Hepatocyte (in vitro differentiated cells): ENCODE data around the gene PITPNB. TPM values are rescaled to one million over a fixed set of nuclear protein-coding genes. Genes with fewer than 3 reads are reported as not detected.

Source experiments
- DNase-seq: peaks from one replicate; pipeline ENCODE4 v3.0.0-alpha.2; 2016; ENCODE audit warnings: low spot score
- H2AFZ ChIP-seq: fragments of 200-600 bp; sonication (generic); 2 replicates; pipeline ENCODE4 v1.6.0; 2016; ENCODE audit warnings: antibody characterized with exemption, mild to moderate bottlenecking
- H3K27ac ChIP-seq: fragments of 200-600 bp; sonication (generic); 2 replicates; pipeline ENCODE4 v1.5.1; 2016; ENCODE audit warnings: mild to moderate bottlenecking
- H3K27me3 ChIP-seq: fragments of 200-600 bp; sonication (generic); 2 replicates; pipeline ENCODE4 v1.6.1; 2016
- H3K36me3 ChIP-seq: fragments of 200-600 bp; sonication (generic); replicated peaks from 2 replicates; pipeline ENCODE4 v1.5.1; 2016; ENCODE audit warnings: low read depth; ENCODE audit not compliant: insufficient read depth
- H3K4me1 ChIP-seq: fragments of 200-600 bp; sonication (generic); 2 replicates; pipeline ENCODE4 v1.5.1; 2016; ENCODE audit warnings: mild to moderate bottlenecking, moderate library complexity; ENCODE audit not compliant: insufficient read depth
- H3K4me2 ChIP-seq: fragments of 200-600 bp; sonication (generic); 2 replicates; pipeline ENCODE4 v1.6.0; 2016
- H3K4me3 ChIP-seq: fragments of 200-600 bp; sonication (generic); 2 replicates; pipeline ENCODE4 v1.5.1; 2016; ENCODE audit warnings: mild to moderate bottlenecking
- H3K79me2 ChIP-seq: fragments of 200-600 bp; sonication (generic); 2 replicates; pipeline ENCODE4 v1.6.0; 2017; ENCODE audit warnings: mild to moderate bottlenecking
- H3K9me2 ChIP-seq: fragments of 200-600 bp; sonication (generic); replicated peaks from 2 replicates; pipeline ENCODE4 v1.6.0; 2017; ENCODE audit warnings: mild to moderate bottlenecking; ENCODE audit not compliant: insufficient read depth
- H3K9me3 ChIP-seq: fragments of 200-600 bp; sonication (generic); 2 replicates; pipeline ENCODE4 v1.5.1; 2016; ENCODE audit warnings: low read depth, mild to moderate bottlenecking
- H4K20me1 ChIP-seq: fragments of 200-600 bp; sonication (generic); 2 replicates; pipeline ENCODE4 v1.6.0; 2016; ENCODE audit warnings: mild to moderate bottlenecking; ENCODE audit not compliant: insufficient read depth, poor library complexity, severe bottlenecking
- EZH2 ChIP-seq: fragments of 200-600 bp; sonication (generic); IDR thresholded peaks from 2 replicates; pipeline ENCODE4 v1.6.1; 2016; ENCODE audit warnings: antibody characterized with exemption, mild to moderate bottlenecking, borderline replicate concordance
- EZH2phosphoT487 ChIP-seq: fragments of 200-600 bp; sonication (generic); IDR thresholded peaks from one replicate; pipeline ENCODE4 v1.6.1; 2018; ENCODE audit warnings: antibody characterized with exemption, mild to moderate bottlenecking, low read depth, moderate library complexity; ENCODE audit not compliant: unreplicated experiment, severe bottlenecking
- WGBS: methylation state at CpG from one replicate; pipeline ENCODE4 v1.1.6; 2016; ENCODE audit warnings: low lambda C conversion rate; ENCODE audit errors: missing lambda C conversion rate; 5-methylcytosine and 5-hydroxymethylcytosine counted together
- polyA plus RNA-seq: library from polyadenylated mRNA; unstranded; fragments of >200 nt; fragmentation: Nextera tagmentation; extraction: Ambion mirVana; gene quantifications from 2 replicates; pipeline ENCODE4 v1.2.1, GENCODE V29; 2016
- total RNA-seq: library from RNA; depleted of rRNA; stranded (reverse); fragments of >200 nt; gene quantifications from 2 replicates; pipeline ENCODE4 v1.2.3, GENCODE V29; 2014
- TF ChIP-seq, protein P1 (sequence below): fragments of 200-600 bp; sonication (generic); IDR thresholded peaks from 2 replicates; pipeline ENCODE4 v1.5.1; 2016; ENCODE audit warnings: antibody characterized with exemption, mild to moderate bottlenecking; ENCODE audit not compliant: poor library complexity

Gene PITPNB
- total and polyA plus RNA-seq, 2 experiments from 2014 or later, result 38.7 to 49.3 TPM

DNA sequence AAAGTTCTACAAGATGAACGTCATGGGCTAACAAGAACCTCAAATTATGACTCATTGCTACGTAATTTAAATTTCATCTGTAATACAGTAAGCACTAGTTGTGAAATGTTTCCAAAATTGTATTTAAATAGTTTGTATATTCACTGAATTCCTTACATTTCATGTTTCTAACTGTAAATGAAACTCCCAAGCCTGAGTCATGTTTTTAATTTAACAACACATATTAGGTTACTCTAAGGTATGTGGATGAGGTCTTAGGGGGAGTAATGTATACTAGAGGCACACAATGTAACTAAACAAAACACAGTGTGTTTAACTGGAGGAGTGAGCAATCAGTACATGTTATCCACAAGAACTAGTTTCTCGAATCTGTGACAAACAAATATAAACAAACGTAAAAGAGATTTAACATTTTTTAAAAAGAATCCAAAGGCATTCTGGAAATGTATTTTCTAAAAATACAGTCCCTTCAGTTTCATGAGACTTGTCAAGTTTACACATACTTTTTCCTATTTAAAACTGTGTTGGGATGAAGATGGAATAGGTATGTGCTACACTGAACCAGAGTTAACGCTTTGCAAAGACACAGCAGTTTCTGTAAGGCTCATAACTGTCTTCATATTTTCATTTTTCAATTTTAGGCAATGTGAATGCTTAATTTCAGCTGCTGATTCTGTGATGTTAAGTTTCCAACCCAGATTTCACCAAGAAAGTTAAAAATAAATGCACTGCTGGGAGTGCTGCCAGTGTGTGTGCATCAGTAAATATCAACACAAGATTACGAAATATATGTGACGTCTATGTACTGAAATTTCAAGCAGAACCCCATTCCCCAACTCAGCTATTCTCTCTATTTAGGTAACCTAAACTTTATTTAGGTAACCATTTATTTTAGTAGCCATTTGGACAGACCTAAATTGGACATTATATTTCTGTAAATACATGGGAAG, 52.6 kb downstream of the PITPNB start:
- WGBS, result 41% methylated on average over 7 of the region's 7 CpGs
- DNase-seq, result peak; percentile 49
- TF ChIP-seq, protein P1, sequence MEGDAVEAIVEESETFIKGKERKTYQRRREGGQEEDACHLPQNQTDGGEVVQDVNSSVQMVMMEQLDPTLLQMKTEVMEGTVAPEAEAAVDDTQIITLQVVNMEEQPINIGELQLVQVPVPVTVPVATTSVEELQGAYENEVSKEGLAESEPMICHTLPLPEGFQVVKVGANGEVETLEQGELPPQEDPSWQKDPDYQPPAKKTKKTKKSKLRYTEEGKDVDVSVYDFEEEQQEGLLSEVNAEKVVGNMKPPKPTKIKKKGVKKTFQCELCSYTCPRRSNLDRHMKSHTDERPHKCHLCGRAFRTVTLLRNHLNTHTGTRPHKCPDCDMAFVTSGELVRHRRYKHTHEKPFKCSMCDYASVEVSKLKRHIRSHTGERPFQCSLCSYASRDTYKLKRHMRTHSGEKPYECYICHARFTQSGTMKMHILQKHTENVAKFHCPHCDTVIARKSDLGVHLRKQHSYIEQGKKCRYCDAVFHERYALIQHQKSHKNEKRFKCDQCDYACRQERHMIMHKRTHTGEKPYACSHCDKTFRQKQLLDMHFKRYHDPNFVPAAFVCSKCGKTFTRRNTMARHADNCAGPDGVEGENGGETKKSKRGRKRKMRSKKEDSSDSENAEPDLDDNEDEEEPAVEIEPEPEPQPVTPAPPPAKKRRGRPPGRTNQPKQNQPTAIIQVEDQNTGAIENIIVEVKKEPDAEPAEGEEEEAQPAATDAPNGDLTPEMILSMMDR, result no peak
- TF ChIP-seq EZH2phosphoT487 (no peak), EZH2 (no peak)
- no peaks in the 10 kb centered on the region for H3K9me2 ChIP-seq
- H3K4me2 ChIP-seq, result peak overlapping the region; percentile 37
- H4K20me1 ChIP-seq, result no peaks in the 10 kb centered on the region
- no peaks in the 10 kb centered on the region for H3K9me3 ChIP-seq
- no peak overlapping the region for H2AFZ ChIP-seq
- peak overlapping the region; percentile 92 for H3K27ac ChIP-seq
- H3K4me1 ChIP-seq, result peaks cover 87% of the 10 kb centered on the region
- no peaks in the 10 kb centered on the region for H3K36me3 ChIP-seq
- no peaks in the 10 kb centered on the region for H3K27me3 ChIP-seq
- H3K4me3 ChIP-seq, result no peak overlapping the region
- H3K79me2 ChIP-seq, result peaks cover 21% of the 10 kb centered on the region

DNA sequence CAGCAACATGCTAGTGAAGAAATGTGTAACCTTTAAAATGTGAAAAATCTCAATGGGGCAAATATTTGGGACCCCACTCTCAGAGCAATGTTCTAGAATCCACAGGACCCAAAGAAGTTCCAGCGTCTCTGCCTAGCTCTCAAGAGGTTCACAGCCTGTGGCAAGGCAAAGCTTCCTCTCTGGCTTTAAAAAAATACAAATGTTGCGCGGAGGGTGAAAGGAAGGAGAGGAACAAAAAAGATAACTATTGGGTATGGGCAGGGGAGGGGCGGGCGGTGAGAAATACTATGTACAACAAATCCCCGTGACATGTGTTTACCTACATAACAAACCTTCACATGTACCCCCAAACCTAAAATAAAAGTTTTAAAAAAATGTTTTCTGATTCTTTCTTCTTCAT, 53.6 kb downstream of the PITPNB start:
- Histone ChIP-seq H2AFZ (no peak overlapping the region), H3K9me3 (no peaks in the 10 kb centered on the region), H4K20me1 (no peaks in the 10 kb centered on the region), H3K9me2 (no peaks in the 10 kb centered on the region), H3K27me3 (no peaks in the 10 kb centered on the region), H3K4me1 (peaks cover 78% of the 10 kb centered on the region), H3K4me3 (no peak overlapping the region), H3K79me2 (peaks cover 21% of the 10 kb centered on the region), H3K4me2 (peak overlapping the region; percentile 37), H3K27ac (peak overlapping the region; percentile 92), H3K36me3 (no peaks in the 10 kb centered on the region)
- no peak for DNase-seq
- WGBS, result 79% methylated on average over 6 of the region's 6 CpGs
- TF ChIP-seq EZH2, result no peak
- TF ChIP-seq, protein P1, result no peak
- TF ChIP-seq EZH2phosphoT487, result no peak

GRCh38 chr22:27863556-27863955, 55.5 kb downstream of the PITPNB start:
- no peak overlapping the region for H3K4me3 ChIP-seq
- peaks cover 74% of the 10 kb centered on the region for H3K4me1 ChIP-seq
- H3K4me2 ChIP-seq, result no peak overlapping the region
- H3K36me3 ChIP-seq, result no peaks in the 10 kb centered on the region
- no peaks in the 10 kb centered on the region for H4K20me1 ChIP-seq
- DNase-seq, result no peak
- no peaks in the 10 kb centered on the region for H3K9me3 ChIP-seq
- H3K79me2 ChIP-seq, result peaks cover 21% of the 10 kb centered on the region
- H3K27me3 ChIP-seq, result no peaks in the 10 kb centered on the region
- peak overlapping the region; percentile 92 for H3K27ac ChIP-seq
- H3K9me2 ChIP-seq, result no peaks in the 10 kb centered on the region
- WGBS, result 63% methylated on average over 2 of the region's 2 CpGs
- no peak overlapping the region for H2AFZ ChIP-seq
- TF ChIP-seq EZH2, result no peak
- TF ChIP-seq, protein P1, result no peak
- no peak for TF ChIP-seq EZH2phosphoT487
